Kidney (tissue), 14 donors: ENCODE results near the gene PRKRA. TPM values are rescaled to one million over a fixed set of nuclear protein-coding genes. Genes with fewer than 3 reads are reported as not detected.

Experiments used
- DNase-seq, 5 donors: peaks; one replicate each; pipeline ENCODE4 v3.0.0-alpha.2; 2013 to 2020
- FAIRE-seq: peaks from 2 replicates; lab custom pipeline; 2012; peaks lifted over from hg19 to GRCh38; lab: Jason Lieb, UNC
- H3K27ac ChIP-seq, 2 donors: one replicate each; pipeline ENCODE4 v1.7.0; 2013; ENCODE audit warnings: low read depth in 2 of 2, low read length in 2 of 2, inconsistent platforms in 1 of 2
- H3K27me3 ChIP-seq: one replicate; pipeline ENCODE4 v1.7.1; 2013; ENCODE audit warnings: low read length, inconsistent platforms; ENCODE audit not compliant: control insufficient read depth, insufficient read depth
- H3K36me3 ChIP-seq, 3 donors: one replicate each; pipeline versions ENCODE4 v1.7.0 to v1.7.1; 2013; ENCODE audit warnings: low read length in 3 of 3, control low read depth in 1 of 3, inconsistent platforms in 1 of 3; ENCODE audit not compliant: insufficient read depth in 3 of 3, control insufficient read depth in 2 of 3
- H3K4me1 ChIP-seq, 3 donors: one replicate each; pipeline versions ENCODE4 v1.7.0 to v1.7.1; 2013; ENCODE audit warnings: low read length in 3 of 3, inconsistent platforms in 1 of 3, low read depth in 1 of 3; ENCODE audit not compliant: control insufficient read depth in 2 of 3, insufficient read depth in 2 of 3
- H3K4me3 ChIP-seq, 3 donors: one replicate each; pipeline versions ENCODE4 v1.7.0 to v1.8.1; 2013; ENCODE audit warnings: low read length in 3 of 3, control low read depth in 1 of 3, inconsistent platforms in 1 of 3
- H3K9ac ChIP-seq, 3 donors: one replicate each; pipeline versions ENCODE4 v1.7.0 to v1.7.1; 2013; ENCODE audit warnings: low read length in 3 of 3, control low read depth in 1 of 3, inconsistent platforms in 1 of 3
- H3K9me3 ChIP-seq, 3 donors: one replicate each; pipeline versions ENCODE4 v1.7.0 to v1.7.1; 2013; ENCODE audit warnings: low read length in 3 of 3, control low read depth in 1 of 3, inconsistent platforms in 1 of 3; ENCODE audit not compliant: control insufficient read depth in 2 of 3, insufficient read depth in 1 of 3
- intact Hi-C: fragments of 100-400 bp; cut with DNase I; formaldehyde crosslinking; loops from one replicate; pipeline ENCODE4 v1.11.1; 2022
- polyA plus RNA-seq: library from polyadenylated mRNA; stranded (reverse); fragments of 350-450 nt; fragmentation: Illumina TruSeq; extraction: RNeasy Lipid Tissue Mini Kit (QIAGEN cat#74804); gene quantifications from one replicate; pipeline ENCODE4 v1.2.3, GENCODE V29; 2014; ENCODE audit warnings: low read depth, low replicate concordance; ENCODE audit not compliant: insufficient read depth
- total RNA-seq: library from RNA; stranded (reverse); fragmentation: NEBNext Ultra II Directional; extraction: Animal tissue kit (Norgen Biotek cat#: 25700); gene quantifications from one replicate; pipeline ENCODE4 v1.2.1, GENCODE V29; 2021
- TF ChIP-seq, protein P1 (sequence below): IDR thresholded peaks from 3 replicates; pipeline ENCODE4 v1.5.1; 2012; ENCODE audit warnings: mild to moderate bottlenecking, moderate library complexity, borderline replicate concordance; ENCODE audit not compliant: insufficient read depth; ENCODE audit errors: extremely low read depth
- donor health status: control.
- donor health status: control.
- donor health status: control.
- donor health status: control.
- donor health status: control.
- donor health status: DM: yes; HTN: yes; CAD: no.
- donor health status: Normal renal cell carcinoma (clear cell type).

The PRKRA gene
- total and polyA plus RNA-seq, 2 donors from 2014 or later, result 42.6 to 43.0 TPM

GRCh38 chr2:178388287-178388686, 62.7 kb downstream of the PRKRA start:
- H3K27ac ChIP-seq, result no peak overlapping the region
- TF ChIP-seq, protein P1, sequence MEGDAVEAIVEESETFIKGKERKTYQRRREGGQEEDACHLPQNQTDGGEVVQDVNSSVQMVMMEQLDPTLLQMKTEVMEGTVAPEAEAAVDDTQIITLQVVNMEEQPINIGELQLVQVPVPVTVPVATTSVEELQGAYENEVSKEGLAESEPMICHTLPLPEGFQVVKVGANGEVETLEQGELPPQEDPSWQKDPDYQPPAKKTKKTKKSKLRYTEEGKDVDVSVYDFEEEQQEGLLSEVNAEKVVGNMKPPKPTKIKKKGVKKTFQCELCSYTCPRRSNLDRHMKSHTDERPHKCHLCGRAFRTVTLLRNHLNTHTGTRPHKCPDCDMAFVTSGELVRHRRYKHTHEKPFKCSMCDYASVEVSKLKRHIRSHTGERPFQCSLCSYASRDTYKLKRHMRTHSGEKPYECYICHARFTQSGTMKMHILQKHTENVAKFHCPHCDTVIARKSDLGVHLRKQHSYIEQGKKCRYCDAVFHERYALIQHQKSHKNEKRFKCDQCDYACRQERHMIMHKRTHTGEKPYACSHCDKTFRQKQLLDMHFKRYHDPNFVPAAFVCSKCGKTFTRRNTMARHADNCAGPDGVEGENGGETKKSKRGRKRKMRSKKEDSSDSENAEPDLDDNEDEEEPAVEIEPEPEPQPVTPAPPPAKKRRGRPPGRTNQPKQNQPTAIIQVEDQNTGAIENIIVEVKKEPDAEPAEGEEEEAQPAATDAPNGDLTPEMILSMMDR, result no peak
- no peaks in the 10 kb centered on the region for H3K4me1 ChIP-seq
- H3K27me3 ChIP-seq, result no peaks in the 10 kb centered on the region
- no peak overlapping the region for H3K4me3 ChIP-seq
- H3K36me3 ChIP-seq, result no peaks in the 10 kb centered on the region
- H3K9me3 ChIP-seq, result no peaks in the 10 kb centered on the region
- FAIRE-seq (no peak), DNase-seq (no peak)
- intact Hi-C loops, result no loop called here
- H3K9ac ChIP-seq, result no peak overlapping the region

- TF ChIP-seq, protein P1, result no peak
- Histone ChIP-seq H3K27me3 (no peaks in the 10 kb centered on the region), H3K27ac (no peak overlapping the region), H3K36me3 (no peaks in the 10 kb centered on the region), H3K4me1 (no peaks in the 10 kb centered on the region), H3K4me3 (no peak overlapping the region), H3K9me3 (no peaks in the 10 kb centered on the region), H3K9ac (no peak overlapping the region)
- DNase-seq, result no peak
- intact Hi-C loops, result no loop called here
- FAIRE-seq, result no peak
These were observed 63.9 kb downstream of the PRKRA start for GRCh38 chr2:178386986-178387597.

GRCh38 chr2:178385595-178386148, 65.3 kb downstream of the PRKRA start:
- no peaks in the 10 kb centered on the region for H3K4me1 ChIP-seq
- no peak overlapping the region for H3K9ac ChIP-seq
- intact Hi-C loops, result no loop called here
- FAIRE-seq (no peak), DNase-seq (no peak)
- TF ChIP-seq, protein P1, result no peak
- no peak overlapping the region for H3K4me3 ChIP-seq
- H3K36me3 ChIP-seq, result no peaks in the 10 kb centered on the region
- H3K9me3 ChIP-seq, result no peaks in the 10 kb centered on the region
- H3K27ac ChIP-seq, result no peak overlapping the region
- H3K27me3 ChIP-seq, result no peaks in the 10 kb centered on the region
